ENCODE results near the gene CHMP1A. TPM values are rescaled to one million over a fixed set of nuclear protein-coding genes. Genes with fewer than 3 reads are reported as not detected.

Gene CHMP1A
- total RNA-seq, 1 donor from 2014 or later, result 153 TPM

DNA sequence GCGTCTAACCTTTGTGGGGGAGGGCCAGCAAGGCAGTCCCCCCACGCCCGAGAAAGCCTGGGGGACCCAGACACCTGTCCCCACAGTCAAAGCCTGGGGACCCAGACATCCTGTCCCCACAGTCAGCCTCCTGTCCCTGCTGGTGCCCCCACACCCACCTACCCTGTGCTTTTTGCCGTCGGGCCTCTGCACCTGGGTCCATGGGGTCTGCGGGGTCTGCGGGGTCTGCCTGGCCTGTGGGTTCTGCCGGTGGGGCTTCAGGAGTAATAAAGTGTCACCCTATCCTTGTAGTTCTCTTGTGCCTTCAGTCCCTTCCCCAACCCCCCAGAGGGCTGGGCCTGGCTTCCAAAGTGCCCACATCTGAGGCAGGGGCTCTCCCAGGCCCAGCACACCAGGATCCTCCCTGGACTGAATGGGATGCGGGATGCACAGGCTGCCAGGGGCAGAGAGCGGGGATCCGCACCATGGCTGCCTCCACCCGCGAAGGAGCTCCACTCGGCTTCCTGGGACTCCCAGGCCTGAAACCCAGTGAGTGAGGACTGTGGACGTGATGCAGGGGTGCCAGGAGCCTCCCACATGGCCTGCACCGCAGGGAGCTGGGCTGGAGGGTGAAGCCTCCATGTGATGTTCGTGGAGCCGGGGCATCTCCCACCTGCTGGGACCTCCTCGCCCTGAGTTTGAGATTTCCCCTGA is 60.4 kb downstream of the CHMP1A start:
- TF ChIP-seq, protein P1, sequence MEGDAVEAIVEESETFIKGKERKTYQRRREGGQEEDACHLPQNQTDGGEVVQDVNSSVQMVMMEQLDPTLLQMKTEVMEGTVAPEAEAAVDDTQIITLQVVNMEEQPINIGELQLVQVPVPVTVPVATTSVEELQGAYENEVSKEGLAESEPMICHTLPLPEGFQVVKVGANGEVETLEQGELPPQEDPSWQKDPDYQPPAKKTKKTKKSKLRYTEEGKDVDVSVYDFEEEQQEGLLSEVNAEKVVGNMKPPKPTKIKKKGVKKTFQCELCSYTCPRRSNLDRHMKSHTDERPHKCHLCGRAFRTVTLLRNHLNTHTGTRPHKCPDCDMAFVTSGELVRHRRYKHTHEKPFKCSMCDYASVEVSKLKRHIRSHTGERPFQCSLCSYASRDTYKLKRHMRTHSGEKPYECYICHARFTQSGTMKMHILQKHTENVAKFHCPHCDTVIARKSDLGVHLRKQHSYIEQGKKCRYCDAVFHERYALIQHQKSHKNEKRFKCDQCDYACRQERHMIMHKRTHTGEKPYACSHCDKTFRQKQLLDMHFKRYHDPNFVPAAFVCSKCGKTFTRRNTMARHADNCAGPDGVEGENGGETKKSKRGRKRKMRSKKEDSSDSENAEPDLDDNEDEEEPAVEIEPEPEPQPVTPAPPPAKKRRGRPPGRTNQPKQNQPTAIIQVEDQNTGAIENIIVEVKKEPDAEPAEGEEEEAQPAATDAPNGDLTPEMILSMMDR (IDR thresholded peaks at IDR 0.05), result no peak
- no peak overlapping the region for H3K4me3 ChIP-seq
- H3K27ac ChIP-seq, result no peak overlapping the region
- no peaks in the 10 kb centered on the region for H3K9me3 ChIP-seq
- H3K27me3 ChIP-seq, result no peaks in the 10 kb centered on the region
- intact Hi-C loops (cut with DNase I), result no loop called here
- DNase-seq (ENCODE audit: low spot score in 2 of 2), result no peak
- H3K4me1 ChIP-seq, result no peaks in the 10 kb centered on the region
- no peaks in the 10 kb centered on the region for H3K36me3 ChIP-seq

- no peaks in the 10 kb centered on the region for H3K4me1 ChIP-seq
- H3K9me3 ChIP-seq, result no peaks in the 10 kb centered on the region
- no peaks in the 10 kb centered on the region for H3K36me3 ChIP-seq
- TF ChIP-seq, protein P1 (IDR thresholded peaks at IDR 0.05), result no peak
- no peak overlapping the region for H3K27ac ChIP-seq
- H3K27me3 ChIP-seq, result no peaks in the 10 kb centered on the region
- H3K4me3 ChIP-seq, result no peak overlapping the region
- intact Hi-C loops (cut with DNase I), result no loop called here
- DNase-seq (ENCODE audit: low spot score in 2 of 2), result no peak
Measured at GRCh38 chr16:89596061-89596689, 61.3 kb downstream of the CHMP1A start.

DNA sequence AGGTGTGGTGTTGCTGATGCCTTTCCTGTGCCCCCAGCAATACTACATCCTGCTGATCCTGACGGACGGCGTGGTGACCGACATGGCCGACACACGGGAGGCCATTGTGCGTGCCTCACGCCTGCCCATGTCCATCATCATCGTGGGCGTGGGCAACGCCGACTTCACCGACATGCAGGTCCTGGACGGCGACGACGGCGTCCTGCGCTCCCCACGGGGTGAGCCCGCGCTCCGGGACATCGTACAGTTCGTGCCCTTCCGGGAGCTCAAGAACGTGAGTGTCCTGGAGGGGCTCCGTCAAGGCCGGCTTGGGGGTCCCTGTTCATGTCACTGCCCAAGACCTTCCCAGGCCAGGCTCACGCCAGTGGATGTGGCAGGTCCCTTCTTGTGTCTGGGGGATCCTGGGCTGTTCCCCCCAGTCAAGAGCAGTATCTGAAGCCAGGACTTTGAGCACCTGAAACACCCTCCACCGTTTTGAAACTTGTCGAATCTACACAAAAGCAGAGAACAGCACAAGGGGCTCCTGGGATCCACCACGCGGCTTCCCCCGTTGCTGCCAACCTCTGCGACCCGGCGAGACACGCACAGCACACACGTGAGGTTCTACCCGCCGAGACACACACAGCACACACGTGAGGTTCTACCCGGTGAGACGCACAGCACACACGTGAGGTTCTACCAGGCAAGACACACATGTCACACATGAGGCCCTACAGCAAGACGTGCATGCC is 62.0 kb downstream of the CHMP1A start:
- Histone ChIP-seq H3K27me3 (no peaks in the 10 kb centered on the region), H3K9me3 (no peaks in the 10 kb centered on the region), H3K36me3 (no peaks in the 10 kb centered on the region), H3K4me1 (no peaks in the 10 kb centered on the region), H3K4me3 (no peak overlapping the region), H3K27ac (no peak overlapping the region)
- TF ChIP-seq, protein P1 (IDR thresholded peaks at IDR 0.05), result no peak
- no peak for DNase-seq (ENCODE audit: low spot score in 2 of 2)
- intact Hi-C loops (cut with DNase I), result no loop called here

Other genes starting within 250 kb of the CHMP1A start
- gene ANKRD11, start 167.1 kb downstream of the CHMP1A start, total RNA-seq, result 124 TPM
- 108 TPM for gene SPG7, start 149.3 kb downstream of the CHMP1A start, total RNA-seq
- gene RPL13, start 97.0 kb downstream of the CHMP1A start, total RNA-seq, result 8,360 TPM
- not detected for gene CPNE7, start 82.0 kb downstream of the CHMP1A start, total RNA-seq
- not detected for gene DPEP1, start 44.1 kb downstream of the CHMP1A start, total RNA-seq
- gene SPATA33, start 128 bp upstream of the CHMP1A start, total RNA-seq, result 0.21 TPM
- gene CDK10, start 29.0 kb upstream of the CHMP1A start, total RNA-seq, result 141 TPM
- gene SPATA2L, start 44.0 kb upstream of the CHMP1A start, total RNA-seq, result 34.7 TPM
- gene VPS9D1, start 63.2 kb upstream of the CHMP1A start, total RNA-seq, result 17.2 TPM
- gene ZNF276, start 63.8 kb upstream of the CHMP1A start, total RNA-seq, result 30.7 TPM
- gene FANCA, start 158.9 kb upstream of the CHMP1A start, total RNA-seq, result 68.1 TPM
- gene SPIRE2, start 170.8 kb upstream of the CHMP1A start, total RNA-seq, result not detected
- 237 TPM for gene TCF25, start 215.9 kb upstream of the CHMP1A start, total RNA-seq

All from ascending aorta (tissue), 2 donors.